Activated naive CD4-positive, alpha-beta T cell (primary cell): ENCODE measurements around the gene CDH5.
"Not testable (repeated sequence)": the region's sequence is repeated elsewhere in the genome, so short reads cannot be mapped to it uniquely, and the experiment has no call there.

Experiments used
- DNase-seq, 4 experiments: peaks; one replicate each; lab custom pipeline; 2025; lab: John Stamatoyannopoulos, UW

CDH5 gene

DNA sequence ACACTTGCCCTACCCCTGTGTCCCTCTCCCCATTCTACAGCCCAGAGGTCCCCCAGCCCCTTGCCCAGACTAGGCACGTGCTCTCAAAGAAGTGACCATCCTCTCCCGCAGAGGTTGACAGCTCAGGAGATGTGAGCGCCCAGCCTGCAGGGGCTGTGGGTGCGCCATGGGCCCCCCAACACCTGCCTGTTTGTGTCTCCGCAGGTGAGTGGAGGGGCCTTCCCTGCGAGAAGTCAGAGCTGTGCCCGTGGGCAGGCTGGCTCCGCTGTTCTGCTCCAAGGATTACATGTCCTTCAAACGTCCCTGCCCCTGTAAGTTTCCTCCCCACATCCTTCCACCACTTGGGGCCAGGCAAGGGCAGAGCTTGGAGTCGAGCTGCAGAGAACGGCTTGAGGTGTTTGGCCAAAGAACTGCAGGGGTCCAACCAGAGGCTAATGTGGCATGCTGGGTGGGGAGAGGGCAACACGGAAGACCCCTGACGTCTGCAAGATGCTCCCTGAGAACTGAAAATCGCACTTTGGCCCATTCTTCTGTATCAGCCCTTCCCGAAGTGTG is 71.0 kb downstream of the CDH5 start:
- DNase-seq = no peak

DNA sequence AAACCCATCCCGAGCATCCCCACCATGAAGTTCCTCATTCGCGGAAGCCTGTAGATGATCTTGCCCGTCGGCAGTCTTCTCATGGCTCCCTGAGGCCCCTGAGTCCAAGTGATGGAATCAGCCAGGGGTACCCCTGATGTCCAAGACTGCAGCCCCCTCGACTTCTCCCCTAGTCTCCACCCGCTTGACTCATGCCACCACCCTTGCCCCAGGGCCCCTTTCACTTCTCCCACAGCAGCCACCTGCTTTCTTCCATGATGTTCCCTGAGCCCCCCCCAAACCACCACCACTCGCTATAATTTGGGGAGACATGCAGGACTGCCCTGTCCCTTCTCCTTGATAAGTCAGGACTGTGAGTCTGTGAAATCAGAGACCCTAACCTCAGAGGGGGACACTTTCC is 72.0 kb downstream of the CDH5 start:
- no peak for DNase-seq

DNA sequence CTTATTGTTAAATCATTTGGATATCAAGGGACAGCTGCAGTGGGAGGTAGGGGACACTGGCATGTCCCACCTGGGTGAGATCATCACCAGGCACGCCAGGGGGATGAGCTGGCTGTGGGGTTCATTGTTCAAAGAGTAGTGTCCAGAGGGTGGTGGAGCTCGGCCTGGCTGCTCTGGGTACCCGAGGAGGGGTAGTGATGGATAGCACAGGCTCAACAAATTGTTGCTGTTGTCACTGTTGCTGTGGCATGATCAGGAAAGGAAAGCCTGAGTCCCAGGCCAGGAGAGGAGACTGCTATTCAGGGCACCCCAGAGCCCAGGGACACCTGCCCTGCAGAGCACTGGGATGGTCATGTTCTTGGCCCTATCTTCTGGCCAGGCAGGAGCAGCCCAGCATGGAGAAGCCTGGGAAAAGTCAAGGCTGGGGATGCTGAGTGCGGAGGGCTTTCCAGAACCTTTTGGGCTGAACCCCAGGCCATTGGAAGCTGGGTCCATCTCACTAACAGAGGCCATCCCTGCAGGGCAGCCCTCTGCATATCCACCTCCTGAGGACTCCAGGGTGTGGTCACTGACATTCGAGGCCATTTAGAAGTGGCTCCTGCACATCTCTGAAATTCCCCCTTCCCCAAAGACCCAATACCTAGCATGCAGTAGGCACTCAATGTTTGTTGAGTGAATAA is 72.7 kb downstream of the CDH5 start:
- no peak for DNase-seq

GRCh38 chr16:66440271-66440802 is 73.8 kb downstream of the CDH5 start:
- no peak for DNase-seq

- no peak for DNase-seq
These were observed 74.5 kb downstream of the CDH5 start for GRCh38 chr16:66440970-66441369.

GRCh38 chr16:66441586-66442375 is 75.3 kb downstream of the CDH5 start:
- DNase-seq = no peak

DNA sequence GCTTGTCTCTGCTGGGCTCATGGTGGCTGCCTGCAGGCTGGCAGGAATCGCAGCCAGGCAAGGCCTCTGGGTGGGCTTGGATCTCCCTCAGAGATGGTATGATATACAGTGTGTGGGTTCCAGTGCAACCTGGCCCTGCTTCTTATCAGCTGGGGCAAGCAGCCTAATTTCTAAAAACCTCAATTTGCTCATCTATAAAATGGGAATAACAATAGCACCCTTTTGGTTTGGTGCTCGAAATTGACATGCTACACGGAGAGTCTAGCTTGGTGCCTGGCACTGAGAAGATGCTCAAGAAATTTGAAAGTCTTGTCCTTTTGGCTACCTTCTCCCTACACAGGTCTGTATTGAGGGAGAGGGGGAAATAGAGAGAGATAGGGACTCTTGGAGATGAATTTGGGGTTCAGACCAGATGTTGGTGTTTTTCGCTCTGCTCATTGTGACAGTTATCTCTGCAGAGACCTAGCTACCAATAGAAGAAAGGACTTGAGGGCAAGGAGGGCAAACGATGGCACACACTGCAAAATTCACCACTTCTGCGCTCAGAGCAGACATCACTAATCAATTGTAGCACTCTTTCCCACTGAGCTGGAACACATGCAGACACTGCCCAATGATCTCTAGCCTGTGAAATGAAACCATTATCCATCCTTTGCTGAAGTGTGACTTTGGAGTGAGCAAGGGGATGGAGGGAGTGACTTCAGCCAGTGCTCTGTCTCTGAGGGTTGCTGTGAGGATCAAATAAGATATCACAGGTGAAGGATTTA is 76.2 kb downstream of the CDH5 start:
- no peak for DNase-seq

- no peak for DNase-seq
These were observed 76.8 kb downstream of the CDH5 start for GRCh38 chr16:66443269-66443652.

- DNase-seq = no peak
These were observed 77.6 kb downstream of the CDH5 start for GRCh38 chr16:66444049-66444481.

- DNase-seq = no peak
These were observed 80.2 kb downstream of the CDH5 start for GRCh38 chr16:66446737-66447136.

DNA sequence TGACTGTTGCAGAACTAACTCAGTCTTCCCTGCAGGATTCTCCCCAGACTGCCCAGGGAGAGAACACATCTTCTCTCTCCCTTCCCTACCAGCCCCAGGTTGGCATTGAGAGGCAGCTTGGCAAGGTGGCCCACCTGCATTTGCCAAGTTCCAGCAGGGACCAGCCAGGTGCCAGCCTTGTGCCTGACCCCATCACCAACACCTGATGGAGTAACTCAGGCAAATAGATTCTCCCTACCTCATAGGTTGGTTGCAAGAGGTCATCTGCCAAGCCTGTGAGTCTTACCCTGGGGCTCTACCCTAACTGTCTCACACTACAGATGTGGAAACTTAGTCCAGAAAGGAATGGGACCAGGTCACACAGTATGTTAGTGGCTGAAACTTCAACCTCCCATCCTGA is 81.0 kb downstream of the CDH5 start:
- no peak for DNase-seq

DNA sequence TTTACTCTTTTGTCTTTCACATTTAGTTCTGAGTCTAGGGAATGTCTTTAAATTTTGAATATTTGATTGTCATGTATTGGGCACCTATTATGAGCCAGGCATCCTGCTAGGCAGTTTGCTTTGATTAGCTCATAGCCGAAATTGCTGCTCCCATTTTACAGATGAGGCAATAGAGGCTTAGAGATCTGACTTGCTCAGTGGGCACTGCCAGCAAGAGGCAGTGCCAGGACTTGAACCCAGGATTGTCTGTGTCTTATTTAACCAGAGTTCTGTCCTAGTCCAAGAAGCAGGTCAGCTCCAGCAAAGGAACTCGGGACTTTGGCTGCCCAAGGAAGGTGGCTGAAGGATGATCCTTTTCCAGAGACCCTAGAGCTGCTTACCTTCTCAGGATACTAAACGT is 85.1 kb downstream of the CDH5 start:
- DNase-seq = no peak

DNA sequence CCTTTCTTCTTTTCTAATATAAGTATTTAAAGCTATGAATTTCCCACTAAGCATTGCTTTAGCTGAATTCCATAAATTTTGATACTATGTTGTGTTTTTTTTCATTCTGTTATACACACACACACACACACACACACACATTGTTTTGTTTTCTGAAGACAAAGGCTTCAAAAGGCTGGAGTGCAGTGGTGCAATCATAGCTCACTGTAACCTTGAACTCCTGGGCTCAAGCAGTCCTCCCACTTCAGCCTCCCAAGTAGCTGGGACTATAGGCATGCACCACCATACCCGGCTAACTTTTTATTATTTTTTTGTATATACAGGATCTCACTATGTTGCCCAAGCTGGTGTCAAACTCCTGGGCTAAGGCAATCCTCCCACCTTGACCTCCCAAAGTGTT is 86.7 kb downstream of the CDH5 start:
- DNase-seq = not testable (repeated sequence)
